Peyer's patch (tissue), 4 donors: Measurements from ENCODE around the gene VGLL4. TPM values are rescaled to one million over a fixed set of nuclear protein-coding genes. Genes with fewer than 3 reads are reported as not detected.

Source experiments
- DNase-seq, 3 donors: peaks; one replicate each; pipeline ENCODE4 v3.0.0-alpha.2; 2017 to 2019
- H3K27ac ChIP-seq, 4 donors: fragments of 200-600 bp; sonication (generic); one replicate each; pipeline ENCODE4 v1.5.1; 2016 to 2019
- H3K27me3 ChIP-seq, 2 donors: fragments of 200-600 bp; sonication (generic); one replicate each; pipeline ENCODE4 v1.5.1; 2019
- H3K36me3 ChIP-seq, 3 donors: fragments of 200-600 bp; sonication (generic); one replicate each; pipeline ENCODE4 v1.5.1; 2016 to 2019
- H3K4me1 ChIP-seq, 4 donors: fragments of 200-600 bp; sonication (generic); one replicate each; pipeline ENCODE4 v1.5.1; 2016 to 2019
- H3K4me3 ChIP-seq, 4 donors: fragments of 200-600 bp; sonication (generic); 1 replicate in 3 of 4; 2 replicates in 1 of 4; pipeline ENCODE4 v1.5.1; 2016 to 2019; ENCODE audit warnings: mild to moderate bottlenecking in 1 of 4
- H3K9me3 ChIP-seq, 4 donors: fragments of 200-600 bp; sonication (generic); one replicate each; pipeline ENCODE4 v1.5.1; 2016 to 2019; ENCODE audit warnings: mild to moderate bottlenecking in 1 of 4
- CTCF ChIP-seq, 6 experiments: fragments of 450-650 bp in 4 of 6; fragments of 200-600 bp in 2 of 6; sonication (generic) in 1 of 6; IDR thresholded peaks; one replicate each; pipeline ENCODE4 v1.5.1; 2017 to 2019; ENCODE audit warnings: antibody characterized with exemption in 6 of 6, mild to moderate bottlenecking in 3 of 6, moderate library complexity in 1 of 6
- POLR2A ChIP-seq, 2 donors: fragments of 450-650 bp; IDR thresholded peaks; one replicate each; pipeline ENCODE4 v1.5.1; 2017; ENCODE audit warnings: antibody characterized with exemption in 2 of 2, mild to moderate bottlenecking in 2 of 2, moderate library complexity in 2 of 2
- total RNA-seq, 4 donors: library from RNA; depleted of rRNA; stranded (reverse); fragments of >200 nt; gene quantifications; one replicate each; pipeline ENCODE4 v1.1.0, GENCODE V29; 2016

VGLL4 gene
- total RNA-seq, 4 donors from 2014 or later = 41.7 to 66.7 (median 59.4) TPM

GRCh38 chr3:11554236-11554610 lies 89.5 kb downstream of the VGLL4 start:
- no peaks in the 10 kb centered on the region for H3K27me3 ChIP-seq
- peak in 1 of 3 donors; percentile 40 for DNase-seq
- no peaks in the 10 kb centered on the region for H3K9me3 ChIP-seq
- H3K36me3 ChIP-seq = peaks cover 0 to 30% (median 0%) of the 10 kb centered on the region in 3 donors
- H3K4me1 ChIP-seq = peaks cover 0 to 8% (median 0%) of the 10 kb centered on the region in 4 donors
- H3K4me3 ChIP-seq = no peak overlapping the region
- no peak for TF ChIP-seq POLR2A (IDR thresholded peaks at IDR 0.05)
- no peak for TF ChIP-seq CTCF (IDR thresholded peaks at IDR 0.05)
- H3K27ac ChIP-seq = peak overlapping the region in 2 of 4 donors; percentile 38 to 49

GRCh38 chr3:11553436-11554235 lies 90.1 kb downstream of the VGLL4 start:
- no peaks in the 10 kb centered on the region for H3K9me3 ChIP-seq
- H3K4me1 ChIP-seq = peaks cover 0 to 8% (median 0%) of the 10 kb centered on the region in 4 donors
- no peak overlapping the region for H3K4me3 ChIP-seq
- TF ChIP-seq POLR2A (IDR thresholded peaks at IDR 0.05) (no peak), CTCF (IDR thresholded peaks at IDR 0.05) (no peak)
- H3K27me3 ChIP-seq = no peaks in the 10 kb centered on the region
- peak in 1 of 3 donors; percentile 43 for DNase-seq
- peaks cover 0 to 26% (median 0%) of the 10 kb centered on the region in 3 donors for H3K36me3 ChIP-seq
- peak overlapping the region in 2 of 4 donors; percentile 38 to 49 for H3K27ac ChIP-seq

GRCh38 chr3:11552289-11553264 lies 91.1 kb downstream of the VGLL4 start:
- no peak for TF ChIP-seq CTCF (IDR thresholded peaks at IDR 0.05)
- TF ChIP-seq POLR2A (IDR thresholded peaks at IDR 0.05) = no peak
- no peaks in the 10 kb centered on the region for H3K9me3 ChIP-seq
- H3K27me3 ChIP-seq = no peaks in the 10 kb centered on the region
- no peak overlapping the region for H3K27ac ChIP-seq
- H3K4me3 ChIP-seq = no peak overlapping the region
- H3K4me1 ChIP-seq = peaks cover 0 to 8% (median 0%) of the 10 kb centered on the region in 4 donors
- peaks cover 0 to 19% (median 0%) of the 10 kb centered on the region in 3 donors for H3K36me3 ChIP-seq
- peak in 1 of 3 donors; percentile 43 for DNase-seq

GRCh38 chr3:11551036-11551435 lies 92.7 kb downstream of the VGLL4 start:
- H3K27me3 ChIP-seq = no peaks in the 10 kb centered on the region
- no peak overlapping the region for H3K4me3 ChIP-seq
- no peaks in the 10 kb centered on the region for H3K9me3 ChIP-seq
- H3K36me3 ChIP-seq = peaks cover 0 to 12% (median 0%) of the 10 kb centered on the region in 3 donors
- TF ChIP-seq POLR2A (IDR thresholded peaks at IDR 0.05) (no peak), CTCF (IDR thresholded peaks at IDR 0.05) (no peak)
- no peak overlapping the region for H3K27ac ChIP-seq
- no peaks in the 10 kb centered on the region for H3K4me1 ChIP-seq
- no peak for DNase-seq

- H3K9me3 ChIP-seq = no peaks in the 10 kb centered on the region
- peak overlapping the region in 1 of 4 donors; percentile 2 for H3K27ac ChIP-seq
- no peak for DNase-seq
- no peak overlapping the region for H3K4me3 ChIP-seq
- TF ChIP-seq CTCF (IDR thresholded peaks at IDR 0.05) = no peak
- TF ChIP-seq POLR2A (IDR thresholded peaks at IDR 0.05) = no peak
- no peaks in the 10 kb centered on the region for H3K4me1 ChIP-seq
- no peaks in the 10 kb centered on the region for H3K36me3 ChIP-seq
- H3K27me3 ChIP-seq = no peaks in the 10 kb centered on the region
Measured at GRCh38 chr3:11549580-11550140, 94.1 kb downstream of the VGLL4 start.
